Fibroblast of lung (primary cell): ENCODE data around the gene STRBP. TPM values are rescaled to one million over a fixed set of nuclear protein-coding genes. Genes with fewer than 3 reads are reported as not detected.

Experiments
- DNase-seq, 2 donors: peaks; one replicate each; pipeline versions ENCODE4 v3.0.0 to v3.0.0-alpha.2; 2010; ENCODE audit warnings: low read depth in 2 of 2
- H2AFZ ChIP-seq: 2 replicates; pipeline ENCODE4 v1.5.1; 2012; ENCODE audit warnings: low read length, control low read depth, inconsistent platforms
- H3K27ac ChIP-seq: 2 replicates; pipeline ENCODE4 v1.5.1; 2011; ENCODE audit warnings: low read length, control low read depth; ENCODE audit not compliant: insufficient read depth
- H3K27me3 ChIP-seq: 2 replicates; pipeline ENCODE4 v1.5.1; 2011; ENCODE audit warnings: mild to moderate bottlenecking, low read length; ENCODE audit not compliant: control insufficient read depth, insufficient read depth
- H3K36me3 ChIP-seq: 2 replicates; pipeline ENCODE4 v1.5.1; 2011; ENCODE audit warnings: low read length; ENCODE audit not compliant: control insufficient read depth, insufficient read depth
- H3K4me1 ChIP-seq: 2 replicates; pipeline ENCODE4 v1.5.1; 2011; ENCODE audit warnings: low read length; ENCODE audit not compliant: control insufficient read depth, insufficient read depth; ENCODE audit errors: extremely low read depth
- H3K4me2 ChIP-seq: 2 replicates; pipeline ENCODE4 v1.5.1; 2011; ENCODE audit warnings: low read length, control low read depth; ENCODE audit not compliant: insufficient read depth; ENCODE audit errors: extremely low read depth
- H3K4me3 ChIP-seq, 4 experiments: fragments of 200-600 bp in 1 of 4; sonication (generic) in 1 of 4; replicated peaks in 1 of 4; 2 replicates each; pipeline ENCODE4 v1.5.1; 2011 to 2016; ENCODE audit warnings: low read length in 4 of 4, low read depth in 3 of 4, mild to moderate bottlenecking in 3 of 4, control low read depth in 2 of 4, inconsistent platforms in 1 of 4, mixed read lengths in 1 of 4; ENCODE audit not compliant: insufficient read depth in 1 of 4; ENCODE audit errors: control extremely low read depth in 1 of 4
- H3K79me2 ChIP-seq: 2 replicates; pipeline ENCODE4 v1.5.1; 2012; ENCODE audit warnings: mild to moderate bottlenecking, low read length, inconsistent platforms; ENCODE audit not compliant: control insufficient read depth, insufficient read depth
- H3K9ac ChIP-seq: 2 replicates; pipeline ENCODE4 v1.5.1; 2011; ENCODE audit warnings: mild to moderate bottlenecking, low read length, control low read depth; ENCODE audit not compliant: insufficient read depth
- H3K9me3 ChIP-seq: 2 replicates; pipeline ENCODE4 v1.5.1; 2012; ENCODE audit warnings: low read depth, low read length; ENCODE audit not compliant: control insufficient read depth, insufficient read depth
- H4K20me1 ChIP-seq: 2 replicates; pipeline ENCODE4 v1.5.1; 2011; ENCODE audit warnings: low read length; ENCODE audit not compliant: control insufficient read depth, insufficient read depth; ENCODE audit errors: extremely low read depth
- CTCF ChIP-seq, 2 donors: IDR thresholded peaks in 1 of 2; conservative IDR thresholded peaks in 1 of 2; 1 replicate in 1 of 2; 2 replicates in 1 of 2; pipeline ENCODE4 v1.5.1; 2011 to 2012; ENCODE audit warnings: low read length in 2 of 2, control low read depth in 1 of 2, inconsistent platforms in 1 of 2, low read depth in 1 of 2, mild to moderate bottlenecking in 1 of 2
- EZH2 ChIP-seq: IDR thresholded peaks from 2 replicates; pipeline ENCODE4 v1.5.1; 2012; ENCODE audit warnings: low read length, control low read depth, mild to moderate bottlenecking; ENCODE audit errors: missing control alignments
- polyA plus RNA-seq, 2 donors: library from polyadenylated mRNA; depleted of rRNA in 1 of 2; stranded (reverse) in 1 of 2; unstranded in 1 of 2; fragments of >200 nt; gene quantifications; 2 replicates each; pipeline ENCODE4 v1.2.1, GENCODE V29; 2011 to 2012; ENCODE audit warnings: missing spikeins in 1 of 2
- total RNA-seq: library from RNA; depleted of rRNA; stranded (reverse); fragments of >200 nt; gene quantifications from 2 replicates; pipeline ENCODE4 v1.2.1, GENCODE V29; 2014

The STRBP gene
- total and polyA plus RNA-seq, 2 donors (not counting 1 experiment from before 2014, with no cell fraction given), result 3.3 to 5.9 TPM

- DNase-seq, result no peak
- no peak overlapping the region for H3K4me3 ChIP-seq
- TF ChIP-seq CTCF (conservative IDR thresholded peaks at IDR 0.05 in 1 of 2, IDR thresholded peaks at IDR 0.05 in 1 of 2; ENCODE audit: low read depth in 1 of 2, low read length in 2 of 2), result no peak
- no peak for TF ChIP-seq EZH2
- H3K36me3 ChIP-seq, result no peaks in the 10 kb centered on the region
- H4K20me1 ChIP-seq, result no peaks in the 10 kb centered on the region
- no peaks in the 10 kb centered on the region for H3K27me3 ChIP-seq
- H3K79me2 ChIP-seq, result no peaks in the 10 kb centered on the region
- H2AFZ ChIP-seq, result no peak overlapping the region
- H3K4me1 ChIP-seq, result no peaks in the 10 kb centered on the region
- H3K9me3 ChIP-seq, result no peaks in the 10 kb centered on the region
- no peak overlapping the region for H3K9ac ChIP-seq
- H3K27ac ChIP-seq, result no peak overlapping the region
- no peak overlapping the region for H3K4me2 ChIP-seq
Observed at GRCh38 chr9:123234853-123235252, 33.5 kb downstream of the STRBP start.

GRCh38 chr9:123232332-123232731, 36.1 kb downstream of the STRBP start:
- Histone ChIP-seq H2AFZ (no peak overlapping the region), H3K36me3 (no peaks in the 10 kb centered on the region), H3K79me2 (no peaks in the 10 kb centered on the region), H4K20me1 (no peaks in the 10 kb centered on the region), H3K27me3 (no peaks in the 10 kb centered on the region), H3K9me3 (no peaks in the 10 kb centered on the region), H3K27ac (no peak overlapping the region), H3K4me2 (no peak overlapping the region), H3K4me3 (no peak overlapping the region), H3K9ac (no peak overlapping the region), H3K4me1 (no peaks in the 10 kb centered on the region)
- DNase-seq, result no peak
- no peak for TF ChIP-seq CTCF (conservative IDR thresholded peaks at IDR 0.05 in 1 of 2, IDR thresholded peaks at IDR 0.05 in 1 of 2; ENCODE audit: low read depth in 1 of 2, low read length in 2 of 2)
- no peak for TF ChIP-seq EZH2

- no peak overlapping the region for H3K4me3 ChIP-seq
- H3K9me3 ChIP-seq, result no peaks in the 10 kb centered on the region
- no peak overlapping the region for H3K4me2 ChIP-seq
- no peak for TF ChIP-seq CTCF (conservative IDR thresholded peaks at IDR 0.05 in 1 of 2, IDR thresholded peaks at IDR 0.05 in 1 of 2; ENCODE audit: low read depth in 1 of 2, low read length in 2 of 2)
- no peak for TF ChIP-seq EZH2
- no peak overlapping the region for H3K27ac ChIP-seq
- no peaks in the 10 kb centered on the region for H3K79me2 ChIP-seq
- H4K20me1 ChIP-seq, result no peaks in the 10 kb centered on the region
- no peak for DNase-seq
- no peaks in the 10 kb centered on the region for H3K27me3 ChIP-seq
- H3K4me1 ChIP-seq, result no peaks in the 10 kb centered on the region
- H3K9ac ChIP-seq, result no peak overlapping the region
- no peak overlapping the region for H2AFZ ChIP-seq
- no peaks in the 10 kb centered on the region for H3K36me3 ChIP-seq
Observed at GRCh38 chr9:123231421-123231820, 37.0 kb downstream of the STRBP start.
